C4-2B (cell line): ENCODE results near the gene NUBPL.
"Not testable (repeated sequence)": the region's sequence is repeated elsewhere in the genome, so short reads cannot be mapped to it uniquely, and the experiment has no call there.

ENCODE experiments used
- H3K27ac ChIP-seq: fragments of 450-650 bp; 2 replicates; pipeline ENCODE4 v1.5.1; 2017
- CTCF ChIP-seq: fragments of 450-650 bp; conservative IDR thresholded peaks from 2 replicates; pipeline ENCODE4 v1.5.1; 2017; ENCODE audit warnings: mild to moderate bottlenecking
- ZFX ChIP-seq: fragments of 450-650 bp; IDR thresholded peaks from 2 replicates; pipeline ENCODE4 v1.6.1; 2017

The NUBPL gene

DNA sequence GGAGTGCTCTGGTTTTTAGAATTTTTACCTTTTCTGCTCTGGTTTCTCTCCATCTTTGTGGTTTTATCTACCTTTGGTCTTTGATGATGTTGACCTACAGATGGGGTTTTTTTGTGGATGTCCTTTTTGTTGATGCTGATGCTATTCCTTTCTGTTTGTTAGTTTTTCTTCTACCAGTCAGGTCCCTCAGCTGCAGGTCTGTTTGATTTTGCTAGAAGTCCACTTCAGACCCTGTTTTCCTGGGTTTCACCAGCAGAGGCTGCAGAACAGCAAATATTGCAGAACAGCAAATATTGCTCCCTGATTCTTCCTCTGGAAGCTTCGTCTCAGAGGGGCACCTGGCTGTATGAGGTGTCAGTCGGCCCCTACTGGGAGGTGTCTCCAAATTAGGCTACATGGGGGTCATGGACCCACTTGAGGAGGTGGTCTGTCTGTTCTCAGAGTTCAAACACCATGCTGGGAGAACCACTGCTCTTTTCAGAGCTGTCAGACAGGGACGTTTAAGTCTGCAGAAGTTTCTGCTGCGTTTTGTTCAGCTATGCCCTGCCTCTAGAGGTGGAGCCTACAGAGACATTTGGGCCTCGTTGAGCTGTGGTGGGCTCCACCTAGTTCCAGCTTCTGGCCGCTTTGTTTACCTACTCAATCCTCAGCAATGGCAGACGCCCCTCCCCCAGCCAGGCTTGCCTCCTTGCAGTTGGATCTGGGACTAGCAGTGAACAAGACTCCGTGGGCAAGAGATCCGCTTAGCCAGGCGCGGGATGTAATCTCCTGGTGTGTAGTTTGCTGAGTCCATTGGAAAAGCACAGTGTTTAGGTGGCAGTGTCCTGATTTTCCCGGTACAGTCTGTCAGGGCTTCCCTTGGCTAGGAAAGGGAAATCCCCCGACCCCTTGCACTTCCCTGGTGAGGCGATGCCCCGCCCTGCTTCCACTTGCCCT, 250.8 kb downstream of the NUBPL start:
- peak; percentile 34 for TF ChIP-seq CTCF
- not testable (repeated sequence) for H3K27ac ChIP-seq

DNA sequence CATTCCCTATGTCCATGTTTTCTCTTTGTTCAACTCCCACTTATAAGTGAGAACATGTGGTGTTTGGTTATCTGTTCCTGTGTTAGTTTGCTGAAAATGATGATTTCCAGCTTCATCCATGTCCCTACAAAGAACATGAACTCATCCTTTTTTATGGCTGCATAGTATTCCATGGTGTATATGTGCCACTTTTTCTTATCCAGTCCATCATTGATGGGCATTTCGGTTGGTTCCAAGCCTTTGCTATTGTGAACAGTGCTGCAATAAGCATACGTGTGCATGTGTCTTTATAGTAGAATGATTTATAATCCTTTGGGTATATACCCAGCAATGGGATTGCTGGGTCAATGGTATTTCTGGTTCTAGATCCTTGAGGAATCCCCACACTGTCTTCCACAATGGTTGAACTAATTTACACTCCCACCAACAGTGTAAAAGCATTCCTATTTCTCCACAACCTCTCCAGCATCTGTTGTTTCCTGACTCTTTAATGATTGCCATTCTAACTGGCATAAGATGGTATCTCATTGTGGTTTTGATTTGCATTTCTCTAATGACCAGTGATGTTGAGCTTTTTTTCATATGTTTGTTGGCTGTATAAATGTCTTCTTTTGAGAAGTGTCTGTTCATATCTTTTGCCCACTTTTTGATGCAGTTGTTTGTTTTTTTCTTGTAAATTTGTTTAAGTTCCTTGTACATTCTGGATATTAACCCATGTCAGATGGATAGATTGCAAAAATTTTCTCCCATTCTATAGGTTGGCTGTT, 252.7 kb downstream of the NUBPL start:
- H3K27ac ChIP-seq: not testable (repeated sequence)

GRCh38 chr14:31819281-31819680, 258.1 kb downstream of the NUBPL start:
- no peak overlapping the region for H3K27ac ChIP-seq
- TF ChIP-seq CTCF (no peak), ZFX (no peak)

GRCh38 chr14:31825459-31825858, 264.3 kb downstream of the NUBPL start:
- TF ChIP-seq ZFX: no peak

GRCh38 chr14:31827325-31827724, 266.1 kb downstream of the NUBPL start:
- no peak for TF ChIP-seq CTCF
- no peak for TF ChIP-seq ZFX
- H3K27ac ChIP-seq: no peak overlapping the region

More at GRCh38 chr14:31825459-31825858, 264.3 kb downstream of the NUBPL start:
- no peak overlapping the region for H3K27ac ChIP-seq

GRCh38 chr14:31828946-31829868, 268.0 kb downstream of the NUBPL start:
- no peak for TF ChIP-seq CTCF

GRCh38 chr14:31834616-31835015, 273.4 kb downstream of the NUBPL start:
- H3K27ac ChIP-seq: no peak overlapping the region
- no peak for TF ChIP-seq ZFX
- TF ChIP-seq CTCF: no peak

More at GRCh38 chr14:31828946-31829868, 268.0 kb downstream of the NUBPL start:
- H3K27ac ChIP-seq: no peak overlapping the region
